GM12801 (cell line): Measurements from ENCODE around the gene ANKRD44.

Source experiments
- CTCF ChIP-seq: IDR thresholded peaks from one replicate; pipeline ENCODE4 v1.5.1; 2011; ENCODE audit warnings: control low read depth; ENCODE audit not compliant: insufficient read length; ENCODE audit errors: extremely low read depth

ANKRD44 gene

GRCh38 chr2:197182668-197183067, 127.9 kb downstream of the ANKRD44 start:
- TF ChIP-seq CTCF, result no peak

GRCh38 chr2:197181491-197181890, 129.1 kb downstream of the ANKRD44 start:
- TF ChIP-seq CTCF, result no peak

- TF ChIP-seq CTCF, result no peak
Measured at GRCh38 chr2:197179744-197180498, 130.7 kb downstream of the ANKRD44 start.

- TF ChIP-seq CTCF, result no peak
Measured at GRCh38 chr2:197176522-197176921, 134.1 kb downstream of the ANKRD44 start.

- no peak for TF ChIP-seq CTCF
Measured at GRCh38 chr2:197174539-197175094, 136.0 kb downstream of the ANKRD44 start.

GRCh38 chr2:197171582-197171981, 139.0 kb downstream of the ANKRD44 start:
- no peak for TF ChIP-seq CTCF

GRCh38 chr2:197170208-197170607, 140.4 kb downstream of the ANKRD44 start:
- no peak for TF ChIP-seq CTCF
